Hindlimb muscle (tissue), 1 donor: ENCODE data around the gene SDR9C7. TPM values are rescaled to one million over a fixed set of nuclear protein-coding genes. Genes with fewer than 3 reads are reported as not detected.

Experiments used
- DNase-seq: peaks from one replicate; pipeline ENCODE4 v3.0.0-alpha.2; 2013
- polyA plus RNA-seq: library from polyadenylated mRNA; unstranded; fragments of 120-200 nt; gene quantifications from one replicate; pipeline ENCODE4 v1.2.1, GENCODE V29; 2013; ENCODE audit not compliant: insufficient read length

The SDR9C7 gene
- polyA plus RNA-seq, 1 donor, result 0.36 TPM

GRCh38 chr12:56873382-56873781 lies 60.8 kb downstream of the SDR9C7 start:
- DNase-seq, result no peak

Other genes starting within 250 kb of the SDR9C7 start
- 185 TPM for gene PTGES3, start 246.1 kb downstream of the SDR9C7 start, polyA plus RNA-seq
- 1,634 TPM for gene NACA, start 209.1 kb downstream of the SDR9C7 start, polyA plus RNA-seq
- 11.9 TPM for gene PRIM1, start 182.1 kb downstream of the SDR9C7 start, polyA plus RNA-seq
- gene HSD17B6, start 171.1 kb downstream of the SDR9C7 start, polyA plus RNA-seq, result 0.17 TPM
- 0.57 TPM for gene RDH16, start 23.2 kb upstream of the SDR9C7 start, polyA plus RNA-seq
- 4.6 TPM for gene ZBTB39, start 72.1 kb upstream of the SDR9C7 start, polyA plus RNA-seq
- not detected for gene TAC3, start 82.1 kb upstream of the SDR9C7 start, polyA plus RNA-seq
- gene MYO1A, start 115.7 kb upstream of the SDR9C7 start, polyA plus RNA-seq, result 0.57 TPM
- gene NEMP1, start 144.4 kb upstream of the SDR9C7 start, polyA plus RNA-seq, result 17.9 TPM
- 37.2 TPM for gene NAB2, start 154.7 kb upstream of the SDR9C7 start, polyA plus RNA-seq
- gene STAT6, start 177.0 kb upstream of the SDR9C7 start, polyA plus RNA-seq, result 43.1 TPM
- gene LRP1, start 194.1 kb upstream of the SDR9C7 start, polyA plus RNA-seq, result 130 TPM
- 0.45 TPM for gene LRP1-AS, start 213.2 kb upstream of the SDR9C7 start, polyA plus RNA-seq